GM06990 (cell line): ENCODE measurements around the gene FAM222B.

Experiments
- DNase-seq: peaks from one replicate; pipeline ENCODE4 v3.0.0-alpha.2; 2011; ENCODE audit not compliant: insufficient read length; ENCODE audit errors: extremely low read depth
- H3K27me3 ChIP-seq: replicated peaks from 2 replicates; pipeline ENCODE4 v1.6.0; 2011; ENCODE audit warnings: low read length; ENCODE audit not compliant: control insufficient read depth, insufficient read depth
- H3K36me3 ChIP-seq: 2 replicates; pipeline ENCODE4 v1.5.1; 2011; ENCODE audit warnings: low read length; ENCODE audit not compliant: control insufficient read depth, insufficient read depth
- H3K4me3 ChIP-seq: replicated peaks from 2 replicates; pipeline ENCODE4 v1.5.1; 2011; ENCODE audit warnings: low read depth, mild to moderate bottlenecking, control low read depth, low read length
- TF ChIP-seq, protein P1 (sequence below): IDR thresholded peaks from 2 replicates; pipeline ENCODE4 v1.5.1; 2011; ENCODE audit warnings: low read length, control low read depth, mild to moderate bottlenecking, inconsistent platforms; ENCODE audit not compliant: insufficient read depth, poor library complexity, severe bottlenecking

FAM222B gene

DNA sequence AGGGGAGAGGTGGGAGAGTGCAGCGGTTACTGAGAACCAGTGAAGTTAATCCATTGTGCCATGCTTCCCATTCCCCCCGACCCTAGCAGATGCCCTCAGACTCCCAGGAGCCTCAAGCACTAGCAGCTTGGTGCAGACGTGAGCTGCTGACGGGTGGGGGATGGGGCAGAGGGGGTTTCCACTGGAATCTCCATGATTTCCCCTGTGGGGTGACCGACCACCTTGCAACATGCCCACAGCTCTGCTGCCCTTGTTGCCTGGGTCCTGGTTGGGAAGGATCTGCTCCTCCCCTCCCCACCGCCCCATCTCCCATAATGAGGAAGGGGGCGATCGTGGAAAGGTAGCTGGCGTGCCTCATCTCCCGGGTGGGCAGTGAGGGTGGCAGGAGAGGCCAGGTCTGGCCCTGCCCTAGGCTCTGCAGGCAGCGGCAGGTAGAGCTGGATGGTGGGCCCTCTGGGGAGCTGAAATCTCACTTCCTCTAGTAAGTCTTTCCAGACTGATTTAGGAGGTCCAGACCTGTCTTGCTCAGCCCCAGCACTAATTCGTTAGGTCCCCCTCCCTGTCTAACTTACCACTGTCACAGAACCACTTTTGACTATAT is 45.4 kb upstream of the FAM222B start:
- TF ChIP-seq, protein P1, sequence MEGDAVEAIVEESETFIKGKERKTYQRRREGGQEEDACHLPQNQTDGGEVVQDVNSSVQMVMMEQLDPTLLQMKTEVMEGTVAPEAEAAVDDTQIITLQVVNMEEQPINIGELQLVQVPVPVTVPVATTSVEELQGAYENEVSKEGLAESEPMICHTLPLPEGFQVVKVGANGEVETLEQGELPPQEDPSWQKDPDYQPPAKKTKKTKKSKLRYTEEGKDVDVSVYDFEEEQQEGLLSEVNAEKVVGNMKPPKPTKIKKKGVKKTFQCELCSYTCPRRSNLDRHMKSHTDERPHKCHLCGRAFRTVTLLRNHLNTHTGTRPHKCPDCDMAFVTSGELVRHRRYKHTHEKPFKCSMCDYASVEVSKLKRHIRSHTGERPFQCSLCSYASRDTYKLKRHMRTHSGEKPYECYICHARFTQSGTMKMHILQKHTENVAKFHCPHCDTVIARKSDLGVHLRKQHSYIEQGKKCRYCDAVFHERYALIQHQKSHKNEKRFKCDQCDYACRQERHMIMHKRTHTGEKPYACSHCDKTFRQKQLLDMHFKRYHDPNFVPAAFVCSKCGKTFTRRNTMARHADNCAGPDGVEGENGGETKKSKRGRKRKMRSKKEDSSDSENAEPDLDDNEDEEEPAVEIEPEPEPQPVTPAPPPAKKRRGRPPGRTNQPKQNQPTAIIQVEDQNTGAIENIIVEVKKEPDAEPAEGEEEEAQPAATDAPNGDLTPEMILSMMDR = no peak
- Histone ChIP-seq H3K4me3 (0 out of 2 replicates have a peak overlapping the region, but pooled peaks have one; percentile 3), H3K36me3 (peaks cover 6% of the 10 kb centered on the region), H3K27me3 (no peaks in the 10 kb centered on the region)
- peak; percentile 65 for DNase-seq

DNA sequence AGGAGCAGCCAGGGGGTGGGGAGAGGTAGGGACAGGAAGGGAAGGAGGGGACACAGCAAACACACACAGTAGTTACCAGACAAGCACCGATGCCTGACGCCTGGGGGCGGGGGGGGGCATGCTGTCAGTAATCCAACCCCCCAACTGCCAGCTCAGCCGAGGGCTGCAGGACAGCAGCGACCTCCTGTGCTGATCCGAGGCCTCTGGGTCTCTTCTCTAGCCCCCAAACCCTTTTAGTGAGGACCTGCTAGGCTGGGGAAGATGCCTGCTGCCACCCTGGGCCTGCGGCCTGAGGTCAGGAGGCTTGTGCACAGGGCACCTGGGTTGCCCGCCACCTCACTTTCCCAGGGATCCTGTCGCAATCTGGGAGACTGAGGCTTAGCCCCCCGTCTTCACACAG is 43.4 kb upstream of the FAM222B start:
- no peaks in the 10 kb centered on the region for H3K27me3 ChIP-seq
- TF ChIP-seq, protein P1 = no peak
- DNase-seq = no peak
- H3K36me3 ChIP-seq = peaks cover 19% of the 10 kb centered on the region
- no peak overlapping the region for H3K4me3 ChIP-seq

DNA sequence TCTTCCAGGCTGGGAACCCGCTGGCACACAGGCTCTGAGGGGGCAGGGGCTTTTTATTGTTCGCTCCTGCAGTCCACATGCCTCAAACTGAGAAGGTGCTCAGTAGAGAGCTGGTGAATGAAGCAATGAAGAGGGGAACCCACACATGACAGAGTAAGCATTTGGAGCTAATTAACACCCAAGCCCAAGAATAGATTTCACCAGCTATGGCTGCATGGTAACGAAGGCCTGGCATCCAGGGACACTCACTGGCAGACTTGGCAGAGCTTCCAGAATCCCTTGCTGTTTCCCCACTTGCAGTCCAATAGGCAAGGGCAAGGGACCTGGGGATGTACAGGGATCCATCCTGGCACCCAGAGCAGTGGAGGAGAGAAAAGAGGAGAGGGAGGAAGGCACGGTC is 42.8 kb upstream of the FAM222B start:
- H3K27me3 ChIP-seq = no peaks in the 10 kb centered on the region
- no peak for DNase-seq
- H3K36me3 ChIP-seq = peaks cover 23% of the 10 kb centered on the region
- TF ChIP-seq, protein P1 = no peak
- no peak overlapping the region for H3K4me3 ChIP-seq

DNA sequence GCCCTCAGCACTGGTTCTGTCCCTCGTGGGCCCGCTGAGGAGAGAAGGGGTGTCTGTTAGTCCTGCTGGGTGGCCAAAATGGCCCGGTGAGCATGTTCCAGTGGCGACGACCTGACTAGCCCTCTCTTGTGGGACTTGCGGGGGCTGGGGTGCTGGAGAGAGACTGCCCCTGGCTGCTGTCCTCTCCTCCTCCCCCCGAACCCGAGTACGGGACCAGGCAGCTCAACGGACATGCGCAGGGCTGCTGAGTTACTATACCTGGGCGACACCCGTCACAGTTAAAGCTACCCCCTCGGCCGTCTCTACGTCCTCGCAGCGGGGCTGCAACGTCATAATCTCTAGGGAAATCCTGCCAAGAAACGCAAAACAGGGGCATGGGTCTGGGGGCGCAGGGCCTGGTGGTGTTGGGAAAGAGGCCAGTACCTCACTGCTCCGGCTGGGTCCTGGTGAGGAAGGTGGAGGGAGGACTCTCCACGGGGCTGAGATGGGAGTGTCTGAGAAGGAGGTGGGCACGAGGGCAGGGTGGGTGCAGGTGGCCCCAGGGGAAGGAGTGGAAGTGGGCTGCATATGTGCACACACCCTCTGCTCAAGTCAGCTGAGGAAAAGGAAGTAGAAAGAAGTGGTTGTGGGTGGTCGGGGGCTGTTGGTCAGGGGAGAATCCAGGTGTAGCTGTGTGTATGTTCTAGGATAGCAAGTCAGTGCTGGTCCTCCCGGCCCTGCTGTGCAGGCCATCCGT is 41.5 kb upstream of the FAM222B start:
- Histone ChIP-seq H3K27me3 (no peaks in the 10 kb centered on the region), H3K36me3 (peaks cover 32% of the 10 kb centered on the region), H3K4me3 (no peak overlapping the region)
- no peak for DNase-seq
- TF ChIP-seq, protein P1 = no peak

DNA sequence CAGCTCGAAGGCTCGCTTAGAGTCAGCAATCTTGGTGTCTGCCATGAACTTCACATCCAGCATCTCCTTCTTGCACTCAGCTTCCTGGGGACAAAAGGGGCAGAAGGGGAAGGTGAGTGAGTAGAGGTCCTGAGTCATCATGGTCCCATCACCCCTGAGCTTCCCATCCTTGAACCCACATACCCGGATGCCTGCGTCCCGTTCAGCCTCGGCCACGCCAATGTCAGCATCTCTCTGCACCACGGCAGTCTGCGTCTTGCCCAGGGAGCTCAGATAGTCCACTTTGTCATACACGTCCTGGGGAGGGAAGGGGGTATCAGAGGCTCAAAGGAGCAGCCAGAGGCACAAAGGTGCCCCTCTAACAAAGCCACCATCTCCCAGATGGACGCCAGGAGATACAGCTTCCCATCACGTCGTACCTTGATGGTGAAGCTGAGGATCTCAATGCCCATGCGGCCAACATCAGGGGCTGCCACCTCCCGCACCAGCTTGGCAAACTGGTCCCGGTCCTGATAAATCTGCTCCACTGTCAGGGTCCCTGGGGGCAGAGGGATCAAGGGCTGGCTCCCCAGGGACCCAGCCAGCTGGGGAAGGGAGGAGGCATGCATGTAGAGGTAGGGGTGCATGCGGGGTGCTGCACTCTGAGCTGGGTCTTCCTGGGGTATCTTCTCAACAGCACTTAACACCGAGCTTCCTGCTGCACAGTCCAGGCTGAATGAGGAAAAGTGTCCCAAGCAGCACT is 39.7 kb upstream of the FAM222B start:
- TF ChIP-seq, protein P1 = no peak
- no peaks in the 10 kb centered on the region for H3K27me3 ChIP-seq
- DNase-seq = no peak
- no peak overlapping the region for H3K4me3 ChIP-seq
- H3K36me3 ChIP-seq = peaks cover 32% of the 10 kb centered on the region
